HepG2 (cell line): Measurements from ENCODE around the gene PPP2R5D. TPM values are rescaled to one million over a fixed set of nuclear protein-coding genes. Genes with fewer than 3 reads are reported as not detected.

Source experiments
- ATF7 ChIP-seq, 2 experiments: fragments of 450-650 bp in 1 of 2; sonication (generic) in 1 of 2; formaldehyde crosslinking in 1 of 2; IDR thresholded peaks; 2 replicates each; pipeline versions ENCODE4 v1.4.0 to v1.6.1; 2016 to 2020; ENCODE audit warnings: antibody characterized with exemption in 1 of 2, mild to moderate bottlenecking in 1 of 2, missing genetic modification reagents in 1 of 2
- HMGXB4 ChIP-seq, 2 experiments: sonication (generic) in 1 of 2; formaldehyde crosslinking in 1 of 2; IDR thresholded peaks; 2 replicates each; pipeline versions ENCODE4 v1.4.0 to v1.6.1; 2018 to 2020; ENCODE audit warnings: missing genetic modification reagents in 2 of 2, borderline replicate concordance in 1 of 2, low read depth in 1 of 2, mild to moderate bottlenecking in 1 of 2, missing biosample characterization in 1 of 2
- KDM2A ChIP-seq: sonication (generic); formaldehyde crosslinking; IDR thresholded peaks from 2 replicates; pipeline ENCODE4 v1.4.0; 2020; ENCODE audit warnings: low read depth, missing genetic modification reagents, borderline replicate concordance
- KDM6A ChIP-seq: IDR thresholded peaks from 2 replicates; pipeline ENCODE4 v1.6.1; 2016; ENCODE audit warnings: low read depth
- MAFF ChIP-seq: IDR thresholded peaks from 2 replicates; pipeline ENCODE4 v1.6.1; 2011; ENCODE audit warnings: low read depth, low read length, improper control_type of control experiment
- POGZ ChIP-seq: sonication (generic); formaldehyde crosslinking; IDR thresholded peaks from 2 replicates; pipeline ENCODE4 v1.4.0; 2020; ENCODE audit warnings: mild to moderate bottlenecking, missing genetic modification reagents
- POLR2A ChIP-seq, 2 experiments: IDR thresholded peaks; 2 replicates each; pipeline ENCODE4 v1.6.1; 2011; ENCODE audit warnings: low read depth in 2 of 2, low read length in 2 of 2, mild to moderate bottlenecking in 1 of 2, moderate library complexity in 1 of 2; ENCODE audit not compliant: insufficient read depth in 1 of 2
- RBM22 ChIP-seq: fragments of 200-400 bp; formaldehyde crosslinking; optimal IDR thresholded peaks from 2 replicates; pipeline ENCODE3; 2017; ENCODE audit warnings: mild to moderate bottlenecking, low read length, moderate library complexity
- SMC3 ChIP-seq: IDR thresholded peaks from 2 replicates; pipeline ENCODE4 v1.6.1; 2011; ENCODE audit warnings: low read length, improper control_type of control experiment
- SMYD3 ChIP-seq: sonication (generic); formaldehyde crosslinking; IDR thresholded peaks from 2 replicates; pipeline ENCODE4 v1.8.1; 2023; ENCODE audit warnings: mild to moderate bottlenecking, missing genetic modification reagents
- SP2 ChIP-seq: sonication (generic); formaldehyde crosslinking; IDR thresholded peaks from 2 replicates; pipeline ENCODE4 v1.5.1; 2020; ENCODE audit warnings: mild to moderate bottlenecking, missing genetic modification reagents
- THAP7 ChIP-seq: sonication (generic); formaldehyde crosslinking; IDR thresholded peaks from 2 replicates; pipeline ENCODE4 v1.8.1; 2023; ENCODE audit warnings: mild to moderate bottlenecking, missing genetic modification reagents
- TMF1 ChIP-seq: sonication (generic); formaldehyde crosslinking; IDR thresholded peaks from 2 replicates; pipeline ENCODE4 v1.8.1; 2022; ENCODE audit warnings: low read depth, missing genetic modification reagents
- TP53 ChIP-seq: sonication (generic); formaldehyde crosslinking; conservative IDR thresholded peaks from 2 replicates; pipeline ENCODE4 v1.4.0; 2020; ENCODE audit warnings: missing genetic modification reagents
- ZFP41 ChIP-seq: sonication (generic); formaldehyde crosslinking; IDR thresholded peaks from 2 replicates; pipeline ENCODE4 v1.4.0; 2020; ENCODE audit warnings: mild to moderate bottlenecking, missing genetic modification reagents, borderline replicate concordance
- ZNF234 ChIP-seq: sonication (generic); formaldehyde crosslinking; conservative IDR thresholded peaks from 2 replicates; pipeline ENCODE4 v1.5.1; 2020; ENCODE audit warnings: mild to moderate bottlenecking, missing genetic modification reagents
- ZNF276 ChIP-seq: sonication (generic); formaldehyde crosslinking; IDR thresholded peaks from 2 replicates; pipeline ENCODE4 v1.4.0; 2020; ENCODE audit warnings: mild to moderate bottlenecking, low read depth, missing genetic modification reagents
- ZNF569 ChIP-seq: sonication (generic); formaldehyde crosslinking; IDR thresholded peaks from 2 replicates; pipeline ENCODE4 v1.5.0; 2020; ENCODE audit warnings: mild to moderate bottlenecking, missing genetic modification reagents, moderate library complexity, borderline replicate concordance
- ZNF619 ChIP-seq: sonication (generic); formaldehyde crosslinking; IDR thresholded peaks from 2 replicates; pipeline ENCODE4 v1.4.0; 2020; ENCODE audit warnings: mild to moderate bottlenecking, missing genetic modification reagents
- ZNF770 ChIP-seq: sonication (generic); formaldehyde crosslinking; IDR thresholded peaks from 2 replicates; pipeline ENCODE4 v1.5.0; 2020; ENCODE audit warnings: mild to moderate bottlenecking, missing genetic modification reagents
- ZSCAN20 ChIP-seq: sonication (generic); formaldehyde crosslinking; IDR thresholded peaks from 2 replicates; pipeline ENCODE4 v1.4.0; 2020; ENCODE audit warnings: missing genetic modification reagents, mild to moderate bottlenecking, borderline replicate concordance
- ZSCAN21 ChIP-seq: sonication (generic); formaldehyde crosslinking; IDR thresholded peaks from 2 replicates; pipeline ENCODE4 v1.8.0; 2022; ENCODE audit warnings: mild to moderate bottlenecking, missing genetic modification reagents, moderate library complexity, borderline replicate concordance
- polyA plus RNA-seq, 8 experiments: library from polyadenylated mRNA; depleted of rRNA in 3 of 8; stranded (reverse) in 7 of 8; unstranded in 1 of 8; fragments of >200 nt; fragmentation: Illumina TruSeq in 4 of 8; extraction: Trizol in 4 of 8; gene quantifications; 2 replicates each; pipeline versions ENCODE4 v1.2.1 to v1.2.3, GENCODE V29; 2011 to 2016; ENCODE audit warnings: low read depth in 4 of 8, missing spikeins in 1 of 8, mixed read lengths in 1 of 8; ENCODE audit not compliant: insufficient read depth in 1 of 8
- total RNA-seq, 5 experiments: library from RNA; depleted of rRNA; stranded (reverse); fragments of >200 nt; fragmentation: Illumina TruSeq; extraction: Trizol; gene quantifications; 2 replicates each; pipeline ENCODE4 v1.2.3, GENCODE V29; 2016; ENCODE audit warnings: low read depth in 1 of 5

Gene PPP2R5D
- total and polyA plus RNA-seq, 2 of the 13 experiments (the other 11 are each of a cell fraction or from before 2014, with no cell fraction given), result 53.7 to 60.4 TPM

- TF ChIP-seq ZNF276 (CRISPR knock-in tag) (no peak), ZNF619 (CRISPR knock-in tag) (peak; percentile 46), KDM6A (no peak), ZNF770 (CRISPR knock-in tag) (peak; percentile 73), SMC3 (no peak), KDM2A (CRISPR knock-in tag) (no peak), ZFP41 (CRISPR knock-in tag) (no peak), POGZ (CRISPR knock-in tag) (peak; percentile 25; the same call in 1 of the 2 replicates), ZNF234 (CRISPR knock-in tag) (no peak), TMF1 (CRISPR knock-in tag) (0 out of 2 replicates have a peak, but pooled peaks have one; percentile 37), ZSCAN20 (CRISPR knock-in tag) (no peak), MAFF (0 out of 2 replicates have a peak, but pooled peaks have one; percentile 30), RBM22 (no peak), SP2 (peak; percentile 68), HMGXB4 (CRISPR knock-in tag; IDR thresholded peaks at IDR 0.05; ENCODE audit: borderline replicate concordance in 1 of 2, low read depth in 1 of 2) (peak; percentile 65 to 83; a peak in 2 of 4 replicates), ATF7 (IDR thresholded peaks at IDR 0.05) (no peak), ATF7 (CRISPR knock-in tag; IDR thresholded peaks at IDR 0.05) (0 out of 2 replicates have a peak, but pooled peaks have one; percentile 40), POLR2A (IDR thresholded peaks at IDR 0.05; ENCODE audit: insufficient read depth in 1 of 2, low read depth in 2 of 2, low read length in 2 of 2) (peak in 1 of 2 experiments; percentile 68; a peak in 2 of 4 replicates), SMYD3 (CRISPR knock-in tag) (no peak; the same call in 1 of the 2 replicates), ZNF569 (CRISPR knock-in tag) (no peak), THAP7 (no peak), TP53 (CRISPR knock-in tag) (no peak), ZSCAN21 (CRISPR knock-in tag) (peak; percentile 75; the same call in 1 of the 2 replicates)
Observed at GRCh38 chr6:43013843-43014433, 29.6 kb downstream of the PPP2R5D start, which contains the start of the genes KLHDC3 and MEA1 (continued).
